Memory B cell (primary cell): Measurements from ENCODE around the gene ATPAF1.

Source experiments
- ATAC-seq: fragments of 150-1000 bp; cut with Tn5 transposase; 2 replicates; pipeline ENCODE4 v1.10.0; 2021; ENCODE audit warnings: low read depth, mild to moderate bottlenecking, moderate library complexity
- DNase-seq, 2 donors: peaks; one replicate each; pipeline ENCODE4 v3.0.0; 2022; ENCODE audit warnings: low spot score in 2 of 2
- H3K27ac Mint-ChIP-seq: one replicate; pipeline ENCODE4 v1.8.0; 2022; ENCODE audit warnings: mild to moderate bottlenecking, moderate library complexity, mixed read lengths
- H3K27me3 Mint-ChIP-seq: one replicate; pipeline ENCODE4 v1.8.0; 2022; ENCODE audit warnings: mixed read lengths
- H3K36me3 Mint-ChIP-seq: one replicate; pipeline ENCODE4 v1.8.0; 2022; ENCODE audit warnings: mild to moderate bottlenecking, mixed read lengths
- H3K4me1 Mint-ChIP-seq: one replicate; pipeline ENCODE4 v1.8.0; 2022; ENCODE audit warnings: mixed read lengths
- H3K4me3 Mint-ChIP-seq: one replicate; pipeline ENCODE4 v1.8.0; 2022; ENCODE audit warnings: mild to moderate bottlenecking, moderate library complexity, mixed read lengths
- H3K9me3 Mint-ChIP-seq: one replicate; pipeline ENCODE4 v1.8.0; 2022; ENCODE audit warnings: mixed read lengths

Gene ATPAF1

DNA sequence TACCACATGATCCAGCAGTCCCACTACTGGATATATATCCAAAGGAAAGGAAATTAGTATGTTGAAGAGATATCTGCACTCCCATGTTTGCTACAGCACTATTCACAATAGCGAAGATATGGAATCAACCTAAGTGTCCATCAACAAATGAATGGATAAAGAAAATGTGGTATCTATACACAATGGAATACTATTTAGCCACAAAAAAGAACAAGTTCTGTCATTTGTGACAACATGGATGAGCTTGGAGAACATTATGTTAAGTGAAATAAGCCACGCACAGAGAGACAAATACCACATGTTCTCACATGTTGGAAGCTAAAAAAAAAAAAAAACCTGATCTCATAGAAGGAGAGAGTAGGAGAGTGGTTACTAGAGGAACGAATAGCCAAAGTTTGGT, 17.7 kb downstream of the ATPAF1 start:
- H3K4me1 Mint-ChIP-seq = no peaks in the 10 kb centered on the region
- H3K27ac Mint-ChIP-seq = no peak overlapping the region
- DNase-seq (no peak), ATAC-seq (no peak)
- peaks cover 35% of the 10 kb centered on the region for H3K36me3 Mint-ChIP-seq
- peaks cover 7% of the 10 kb centered on the region for H3K9me3 Mint-ChIP-seq
- H3K4me3 Mint-ChIP-seq = no peak overlapping the region
- no peaks in the 10 kb centered on the region for H3K27me3 Mint-ChIP-seq

DNA sequence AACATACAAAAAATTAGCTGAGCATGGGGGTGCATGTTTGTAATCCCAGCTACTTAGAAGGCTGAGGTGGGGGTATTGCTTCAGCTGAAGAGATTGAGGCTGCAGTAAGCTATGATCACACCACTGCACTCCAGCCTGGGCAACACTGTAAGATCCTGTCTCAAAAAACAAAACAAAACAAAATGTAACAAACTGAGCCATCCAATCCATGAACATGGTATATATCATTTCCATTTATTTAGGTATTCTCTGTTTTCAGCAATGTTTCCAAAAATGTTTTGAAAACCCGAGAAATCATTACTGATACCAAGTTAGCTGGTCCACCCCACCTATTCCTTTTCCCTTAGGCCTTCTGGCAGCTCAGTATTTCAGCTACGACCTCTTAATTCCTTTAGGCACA, 18.4 kb downstream of the ATPAF1 start:
- ATAC-seq = no peak
- Mint-ChIP-seq H3K4me3 (no peak overlapping the region), H3K9me3 (peaks cover 6% of the 10 kb centered on the region), H3K4me1 (no peaks in the 10 kb centered on the region), H3K27ac (no peak overlapping the region), H3K27me3 (no peaks in the 10 kb centered on the region), H3K36me3 (peaks cover 33% of the 10 kb centered on the region)
- DNase-seq = no peak

GRCh38 chr1:46647611-46648010, 20.6 kb downstream of the ATPAF1 start:
- no peak for DNase-seq
- ATAC-seq = no peak
- Mint-ChIP-seq H3K36me3 (peaks cover 27% of the 10 kb centered on the region), H3K4me1 (no peaks in the 10 kb centered on the region), H3K27me3 (no peaks in the 10 kb centered on the region), H3K4me3 (no peak overlapping the region), H3K9me3 (peaks cover 4% of the 10 kb centered on the region), H3K27ac (no peak overlapping the region)

- H3K36me3 Mint-ChIP-seq = peaks cover 28% of the 10 kb centered on the region
- DNase-seq (no peak), ATAC-seq (no peak)
- H3K27me3 Mint-ChIP-seq = no peaks in the 10 kb centered on the region
- peaks cover 4% of the 10 kb centered on the region for H3K9me3 Mint-ChIP-seq
- no peaks in the 10 kb centered on the region for H3K4me1 Mint-ChIP-seq
- no peak overlapping the region for H3K4me3 Mint-ChIP-seq
- H3K27ac Mint-ChIP-seq = no peak overlapping the region
These were observed 21.3 kb downstream of the ATPAF1 start for GRCh38 chr1:46646844-46647243.

DNA sequence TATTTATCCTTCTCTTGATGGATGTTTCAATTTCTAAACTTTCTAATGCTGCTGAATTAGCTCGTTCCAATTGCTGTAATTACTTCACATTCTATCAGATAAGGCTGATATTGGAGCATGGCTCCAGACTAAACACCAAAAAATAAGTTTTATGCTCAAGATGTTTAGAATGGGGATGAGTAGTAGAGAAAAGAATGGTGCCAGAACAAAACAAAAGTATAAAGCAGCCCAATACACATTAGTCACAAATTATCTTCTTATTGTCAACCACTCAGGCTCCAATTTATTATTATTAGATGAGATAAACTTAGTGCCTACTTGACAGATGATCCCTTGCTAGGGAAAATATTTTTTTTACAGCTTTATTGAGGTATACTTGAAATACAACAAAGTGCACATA, 21.8 kb downstream of the ATPAF1 start:
- H3K27ac Mint-ChIP-seq = no peak overlapping the region
- no peak for DNase-seq
- H3K36me3 Mint-ChIP-seq = peaks cover 32% of the 10 kb centered on the region
- no peaks in the 10 kb centered on the region for H3K4me1 Mint-ChIP-seq
- ATAC-seq = no peak
- no peak overlapping the region for H3K4me3 Mint-ChIP-seq
- H3K9me3 Mint-ChIP-seq = peaks cover 4% of the 10 kb centered on the region
- no peaks in the 10 kb centered on the region for H3K27me3 Mint-ChIP-seq

DNA sequence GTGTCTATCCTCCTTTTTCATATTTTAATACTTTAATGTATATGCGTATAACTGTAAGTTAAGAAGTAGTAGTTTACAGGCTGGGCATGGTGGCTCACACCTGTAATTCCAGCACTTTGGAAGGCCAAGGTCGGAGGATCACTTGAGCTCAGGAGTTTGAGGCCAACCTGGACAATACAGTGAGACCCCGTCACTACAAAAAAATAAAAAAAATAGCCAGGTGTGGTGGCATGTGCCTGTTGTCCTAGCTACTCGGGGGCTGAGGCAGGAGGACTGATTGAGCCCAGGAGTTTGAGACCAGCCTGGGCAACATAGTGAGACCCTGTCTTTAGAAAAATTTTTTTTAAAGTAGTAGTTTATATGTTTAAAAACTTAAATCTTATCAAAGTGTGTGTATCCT, 22.3 kb downstream of the ATPAF1 start:
- Mint-ChIP-seq H3K9me3 (peaks cover 4% of the 10 kb centered on the region), H3K27ac (no peak overlapping the region), H3K27me3 (no peaks in the 10 kb centered on the region), H3K36me3 (peaks cover 32% of the 10 kb centered on the region), H3K4me1 (no peaks in the 10 kb centered on the region), H3K4me3 (no peak overlapping the region)
- ATAC-seq (no peak), DNase-seq (no peak)

DNA sequence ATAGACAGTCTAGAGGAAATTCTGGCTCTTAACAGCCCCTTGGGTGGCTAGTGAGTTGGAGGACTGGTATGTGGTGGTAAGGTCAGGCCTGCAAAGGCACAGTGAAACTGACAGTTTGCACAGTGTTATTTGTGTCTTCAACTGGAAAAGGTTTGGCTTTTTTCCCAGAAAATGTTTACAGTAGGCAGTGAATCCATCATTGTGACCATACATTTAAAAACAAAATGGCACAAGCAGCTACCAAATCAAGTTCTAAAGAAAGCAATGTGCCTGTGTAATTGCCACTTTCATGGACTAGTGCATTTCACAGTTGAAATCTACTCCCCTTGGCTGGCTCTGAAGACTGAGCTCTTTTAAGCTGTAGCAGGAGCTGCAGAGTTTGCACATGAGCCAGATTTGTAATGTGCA, 24.8 kb downstream of the ATPAF1 start:
- no peaks in the 10 kb centered on the region for H3K27me3 Mint-ChIP-seq
- DNase-seq = no peak
- H3K27ac Mint-ChIP-seq = no peak overlapping the region
- H3K4me1 Mint-ChIP-seq = no peaks in the 10 kb centered on the region
- ATAC-seq = no peak
- no peak overlapping the region for H3K4me3 Mint-ChIP-seq
- H3K9me3 Mint-ChIP-seq = no peaks in the 10 kb centered on the region
- peaks cover 27% of the 10 kb centered on the region for H3K36me3 Mint-ChIP-seq

- no peaks in the 10 kb centered on the region for H3K27me3 Mint-ChIP-seq
- no peak overlapping the region for H3K4me3 Mint-ChIP-seq
- no peaks in the 10 kb centered on the region for H3K9me3 Mint-ChIP-seq
- H3K4me1 Mint-ChIP-seq = no peaks in the 10 kb centered on the region
- H3K27ac Mint-ChIP-seq = no peak overlapping the region
- ATAC-seq = no peak
- no peak for DNase-seq
- peaks cover 23% of the 10 kb centered on the region for H3K36me3 Mint-ChIP-seq
These were observed 26.0 kb downstream of the ATPAF1 start for GRCh38 chr1:46642115-46642680.

- H3K27ac Mint-ChIP-seq = no peak overlapping the region
- peaks cover 27% of the 10 kb centered on the region for H3K36me3 Mint-ChIP-seq
- ATAC-seq (no peak), DNase-seq (no peak)
- no peaks in the 10 kb centered on the region for H3K27me3 Mint-ChIP-seq
- no peaks in the 10 kb centered on the region for H3K9me3 Mint-ChIP-seq
- no peak overlapping the region for H3K4me3 Mint-ChIP-seq
- no peaks in the 10 kb centered on the region for H3K4me1 Mint-ChIP-seq
These were observed 28.6 kb downstream of the ATPAF1 start for GRCh38 chr1:46639547-46639946.

DNA sequence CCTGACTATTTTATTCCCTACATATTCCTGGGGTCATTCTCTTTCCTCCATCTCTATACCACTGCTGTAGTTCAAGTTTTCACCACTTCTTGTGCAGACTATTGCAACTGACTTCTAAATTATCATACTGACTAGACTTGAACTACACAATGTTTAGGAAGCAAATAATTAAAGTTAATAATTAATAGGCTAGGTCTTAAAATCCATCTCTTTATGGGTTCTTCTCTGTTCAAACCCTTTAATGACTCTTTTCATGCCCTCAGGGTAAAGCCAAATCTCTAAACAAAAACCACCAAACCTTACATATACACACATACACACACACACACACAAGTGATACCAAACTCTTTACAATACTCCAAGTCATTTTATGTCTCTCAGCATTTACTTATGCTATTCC, 29.2 kb downstream of the ATPAF1 start:
- no peak for ATAC-seq
- Mint-ChIP-seq H3K27me3 (no peaks in the 10 kb centered on the region), H3K36me3 (peaks cover 32% of the 10 kb centered on the region), H3K4me1 (no peaks in the 10 kb centered on the region), H3K27ac (no peak overlapping the region), H3K9me3 (no peaks in the 10 kb centered on the region), H3K4me3 (no peak overlapping the region)
- DNase-seq = no peak

GRCh38 chr1:46637444-46638083, 30.6 kb downstream of the ATPAF1 start:
- Mint-ChIP-seq H3K4me3 (no peak overlapping the region), H3K27me3 (no peaks in the 10 kb centered on the region), H3K36me3 (peaks cover 33% of the 10 kb centered on the region), H3K9me3 (no peaks in the 10 kb centered on the region), H3K27ac (no peak overlapping the region), H3K4me1 (no peaks in the 10 kb centered on the region)
- DNase-seq (no peak), ATAC-seq (no peak)

- Mint-ChIP-seq H3K36me3 (peaks cover 31% of the 10 kb centered on the region), H3K4me3 (no peak overlapping the region), H3K9me3 (no peaks in the 10 kb centered on the region), H3K4me1 (no peaks in the 10 kb centered on the region), H3K27me3 (no peaks in the 10 kb centered on the region), H3K27ac (no peak overlapping the region)
- DNase-seq (no peak), ATAC-seq (no peak)
These were observed 33.0 kb downstream of the ATPAF1 start for GRCh38 chr1:46635205-46635604.

- H3K9me3 Mint-ChIP-seq = no peaks in the 10 kb centered on the region
- peaks cover 22% of the 10 kb centered on the region for H3K36me3 Mint-ChIP-seq
- H3K27me3 Mint-ChIP-seq = no peaks in the 10 kb centered on the region
- DNase-seq = no peak
- ATAC-seq = no peak
- no peak overlapping the region for H3K4me3 Mint-ChIP-seq
- H3K4me1 Mint-ChIP-seq = no peaks in the 10 kb centered on the region
- no peak overlapping the region for H3K27ac Mint-ChIP-seq
These were observed 37.4 kb downstream of the ATPAF1 start for GRCh38 chr1:46630719-46631118.

DNA sequence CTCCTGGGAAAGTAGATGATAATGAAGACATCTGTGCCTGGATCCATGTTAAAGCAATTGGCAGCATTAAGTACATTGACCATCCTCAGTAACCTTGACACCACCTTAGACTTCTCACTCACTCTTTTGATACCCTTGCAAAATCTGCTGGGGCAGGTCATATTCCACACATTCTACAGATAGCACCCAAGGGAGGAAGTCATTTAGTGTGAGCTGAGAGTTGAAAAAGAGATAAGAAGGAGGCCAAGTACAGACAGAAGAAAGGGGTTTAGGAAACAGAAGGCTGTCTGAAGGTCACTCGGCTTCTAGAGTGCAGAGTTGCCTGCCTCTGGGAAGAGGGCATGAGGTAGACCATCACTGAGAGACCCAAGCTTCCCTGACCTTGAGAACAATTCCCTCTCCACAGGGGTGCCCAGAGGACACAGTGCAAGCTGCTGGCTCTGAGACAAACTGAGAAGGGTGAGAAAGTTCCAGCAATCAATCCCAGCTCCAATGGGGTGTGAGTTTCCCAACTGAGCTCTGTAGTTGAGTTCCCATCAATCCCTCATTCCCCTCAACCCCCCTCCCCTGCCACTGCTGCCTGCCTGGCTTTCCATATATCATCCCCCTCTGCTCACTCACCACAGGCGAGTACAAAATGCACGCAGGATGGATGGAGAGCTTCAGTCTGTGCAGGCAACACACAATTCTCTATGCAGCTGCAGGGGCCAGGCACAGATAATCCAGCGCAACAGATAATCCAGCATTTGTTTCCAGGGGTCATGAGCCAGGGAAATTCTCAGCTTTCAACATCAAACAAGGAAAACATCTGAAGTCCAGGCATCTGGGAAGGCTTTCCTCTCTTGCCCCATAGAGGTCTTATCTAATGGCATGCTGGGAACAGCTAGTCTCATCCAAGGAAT, 44.2 kb downstream of the ATPAF1 start:
- no peak overlapping the region for H3K4me3 Mint-ChIP-seq
- DNase-seq (no peak), ATAC-seq (no peak)
- no peaks in the 10 kb centered on the region for H3K27me3 Mint-ChIP-seq
- no peaks in the 10 kb centered on the region for H3K9me3 Mint-ChIP-seq
- no peak overlapping the region for H3K27ac Mint-ChIP-seq
- no peaks in the 10 kb centered on the region for H3K4me1 Mint-ChIP-seq
- no peaks in the 10 kb centered on the region for H3K36me3 Mint-ChIP-seq
